Measurements from ENCODE around the gene CPAMD8.
"Not testable (repeated sequence)": the region's sequence is repeated elsewhere in the genome, so short reads cannot be mapped to it uniquely, and the experiment has no call there.

Gene CPAMD8

DNA sequence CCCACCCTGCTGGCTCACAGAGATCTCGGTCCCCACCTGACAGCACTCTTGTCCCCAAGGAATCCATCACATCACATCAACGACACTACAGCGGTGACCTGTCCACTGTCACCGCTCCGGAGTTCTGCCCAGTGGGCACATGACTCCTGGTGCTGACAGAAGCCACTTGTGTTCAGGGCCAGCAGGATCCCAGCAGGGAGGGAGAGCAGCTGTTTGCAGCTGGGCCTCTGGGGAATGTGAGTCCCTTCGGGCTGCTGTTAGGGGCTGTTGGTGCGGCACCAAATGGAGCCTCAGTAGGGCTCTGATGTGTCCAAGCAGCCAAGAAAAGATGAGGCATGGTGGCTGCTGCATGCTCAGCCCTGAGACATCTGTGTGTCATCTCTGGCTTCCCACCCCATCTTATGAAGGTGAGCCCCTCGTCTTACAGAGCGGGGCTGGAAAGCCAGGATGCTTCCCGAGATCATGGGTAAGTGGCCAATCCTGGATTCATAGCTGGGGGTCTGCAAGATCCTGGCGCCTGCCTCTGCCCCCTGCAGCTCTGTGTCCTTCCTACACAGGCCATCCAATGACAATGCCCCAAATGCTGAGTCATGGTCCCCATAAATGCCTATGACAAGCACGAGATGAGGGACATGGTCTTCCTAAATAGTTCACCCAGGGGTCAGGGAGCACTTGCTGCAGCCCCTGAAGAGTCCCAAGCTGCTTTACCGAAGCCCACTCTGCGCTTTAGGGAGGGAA is 81.8 kb downstream of the CPAMD8 start:
- peak; percentile 2 for DNase-seq

DNA sequence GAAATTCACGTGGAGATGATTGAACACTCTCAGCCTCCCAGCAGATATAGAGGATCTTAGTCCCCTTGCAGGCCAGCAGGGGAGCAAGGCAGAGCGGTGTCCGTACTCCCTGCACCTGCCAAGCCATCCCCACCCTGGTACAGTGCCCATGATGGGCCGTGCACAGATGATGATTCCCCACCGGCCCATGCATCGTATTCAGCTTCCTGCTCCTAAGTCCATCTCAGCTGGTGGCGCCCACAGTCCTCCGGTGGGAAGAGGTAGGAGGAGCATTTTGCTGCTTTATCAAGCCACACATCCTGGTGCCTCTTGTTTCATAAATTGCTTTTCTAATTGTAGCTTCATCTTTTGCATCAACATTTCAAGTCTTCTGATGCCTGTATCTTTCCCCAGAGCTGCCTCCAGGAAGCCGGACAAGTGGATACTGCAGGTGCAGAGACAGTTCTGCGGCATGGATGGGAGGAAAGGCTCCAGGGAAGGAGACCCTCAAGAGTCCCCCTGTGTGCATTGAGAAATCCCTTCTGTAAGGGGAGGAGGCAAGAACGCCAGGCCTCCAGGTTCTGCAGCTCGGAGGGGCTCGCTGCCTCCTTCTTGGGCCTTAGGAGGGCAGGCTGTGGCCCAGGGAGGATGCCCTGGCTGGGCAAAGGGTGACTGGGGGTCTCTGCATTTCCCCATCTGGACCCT is 82.5 kb downstream of the CPAMD8 start:
- no peak for DNase-seq

DNA sequence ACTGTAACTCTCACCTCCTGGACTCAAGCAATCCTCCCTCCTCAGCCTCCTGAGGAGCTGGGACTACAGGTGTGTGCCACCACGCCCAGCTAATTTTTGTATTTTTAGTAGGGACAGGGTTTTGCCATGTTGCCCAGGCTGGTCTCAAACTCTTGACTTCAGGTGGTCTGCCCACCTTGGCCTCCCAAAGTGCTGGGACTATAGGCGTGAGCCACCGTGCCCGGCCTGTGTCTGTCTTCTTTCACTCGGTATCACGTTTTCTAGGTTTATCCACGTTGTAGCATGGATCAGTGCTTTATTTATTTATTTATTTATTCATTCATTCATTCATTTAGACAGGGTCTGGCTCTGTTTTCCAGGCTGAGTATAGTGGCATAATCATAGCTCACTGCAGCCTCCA is 83.5 kb downstream of the CPAMD8 start:
- not testable (repeated sequence) for DNase-seq

DNA sequence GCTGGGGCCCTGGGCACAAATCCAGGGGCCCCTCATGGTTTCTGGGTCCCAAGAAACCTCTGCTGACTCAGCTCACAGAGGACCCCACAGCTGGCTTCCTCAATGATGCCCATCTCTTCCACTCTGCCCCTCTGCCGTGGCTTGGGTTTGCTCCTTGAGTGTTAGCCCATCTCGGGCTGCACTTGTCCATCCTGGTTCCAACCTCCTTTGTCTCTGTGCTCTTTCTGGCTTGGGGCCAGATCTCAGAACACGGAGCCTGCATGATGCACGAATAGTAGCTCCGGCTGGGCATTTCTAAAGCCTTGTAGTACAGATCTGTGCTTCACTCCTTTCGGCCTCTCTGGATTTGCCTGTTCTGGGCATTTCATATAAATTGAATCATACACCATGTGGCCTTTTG is 84.0 kb downstream of the CPAMD8 start:
- DNase-seq = peak; percentile 10

DNA sequence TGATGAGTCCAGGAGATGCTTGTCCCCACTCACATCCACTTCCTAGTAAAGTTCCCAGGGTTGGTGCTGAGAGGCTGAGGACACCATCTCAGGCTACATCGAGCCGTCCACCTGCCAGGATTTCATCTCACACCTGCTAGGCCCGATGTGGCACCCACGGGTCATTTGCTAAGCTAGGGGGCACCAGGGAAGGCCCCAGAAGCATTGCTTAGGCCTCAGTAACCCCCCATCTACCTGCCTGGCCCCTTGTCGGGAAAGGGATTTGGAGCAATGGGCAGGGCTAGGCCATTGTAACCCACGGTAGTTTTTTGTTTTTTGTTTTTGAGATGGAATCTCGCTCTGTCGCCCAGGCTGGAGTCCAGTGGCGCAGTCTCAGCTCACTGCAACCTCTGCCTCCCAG is 86.0 kb downstream of the CPAMD8 start:
- no peak for DNase-seq

DNA sequence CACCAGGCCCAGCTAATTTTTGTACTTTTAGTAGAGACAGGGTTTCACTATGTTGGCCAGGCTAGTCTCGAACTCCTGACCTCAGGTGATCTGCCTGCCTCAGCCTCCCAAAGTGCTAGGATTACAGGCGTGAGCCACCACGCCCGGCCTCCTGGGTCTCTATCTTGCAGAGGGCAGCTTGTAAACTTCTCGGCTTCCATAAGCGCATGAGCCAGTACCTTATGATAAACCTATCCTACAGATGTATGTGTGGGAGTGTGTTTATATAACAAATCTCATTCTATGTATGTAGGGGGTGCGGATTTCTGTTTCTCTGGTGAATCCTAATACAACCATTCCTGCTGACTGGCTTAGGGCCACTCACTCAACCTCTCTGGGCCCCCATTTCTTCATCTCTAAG is 86.5 kb downstream of the CPAMD8 start:
- DNase-seq = not testable (repeated sequence)

DNA sequence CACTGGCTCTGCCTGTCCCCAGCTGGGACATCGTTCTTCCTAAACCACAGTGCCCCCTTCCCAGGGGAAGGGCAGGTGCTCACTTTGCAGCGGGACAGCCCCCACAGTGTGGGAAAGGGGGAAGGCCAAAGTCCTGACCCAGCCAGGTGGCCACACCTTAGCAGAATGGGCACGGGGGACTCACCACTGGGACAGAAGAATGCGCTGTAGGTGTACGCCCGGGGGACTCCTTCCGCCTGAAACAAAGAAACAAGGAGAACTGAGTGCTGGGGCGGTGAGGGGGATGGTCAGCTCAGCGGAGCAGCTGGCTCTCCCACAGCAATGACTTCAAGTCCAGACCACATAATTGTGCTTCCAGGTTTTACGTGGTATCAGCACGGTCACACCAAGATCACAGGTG is 88.4 kb downstream of the CPAMD8 start:
- DNase-seq = no peak

DNA sequence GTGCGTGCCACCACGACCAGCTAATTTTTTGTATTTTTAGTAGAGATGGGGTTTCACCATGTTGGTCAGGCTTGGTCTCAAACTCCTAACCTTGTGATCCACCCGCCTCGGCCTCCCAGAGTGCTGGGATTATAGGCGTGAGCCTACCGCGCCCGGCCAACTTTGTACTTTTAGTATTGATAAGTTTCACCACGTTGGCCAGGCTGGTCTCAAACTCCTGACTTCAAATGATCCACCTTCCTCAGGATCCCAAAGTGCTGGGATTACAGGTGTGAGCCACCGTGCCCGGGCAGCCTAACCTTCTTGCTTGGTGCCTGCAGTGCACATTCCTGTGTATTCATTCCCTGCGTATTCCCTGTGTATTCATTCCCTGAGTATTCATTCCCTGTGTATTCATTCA is 88.8 kb downstream of the CPAMD8 start:
- not testable (repeated sequence) for DNase-seq

DNA sequence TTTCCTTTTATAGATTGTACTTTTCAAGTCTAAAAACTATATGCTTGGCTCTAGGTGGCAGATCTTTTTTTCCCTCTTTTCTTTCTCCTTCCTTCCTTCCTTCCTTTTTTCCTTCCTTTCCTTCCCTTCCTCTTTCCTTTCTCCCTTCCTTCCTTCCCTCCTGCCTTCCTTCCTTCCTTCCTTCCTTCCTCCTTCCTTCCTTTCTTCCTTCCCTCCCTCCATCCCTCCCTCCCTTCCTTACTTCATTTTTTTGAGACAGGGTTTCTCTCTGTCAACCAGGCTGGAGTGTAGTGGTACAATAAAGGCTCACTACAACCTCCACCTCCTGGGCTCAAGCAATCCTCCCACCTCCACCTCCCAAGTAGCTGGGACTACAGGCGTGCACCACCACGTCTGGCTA is 89.7 kb downstream of the CPAMD8 start:
- no peak for DNase-seq

DNA sequence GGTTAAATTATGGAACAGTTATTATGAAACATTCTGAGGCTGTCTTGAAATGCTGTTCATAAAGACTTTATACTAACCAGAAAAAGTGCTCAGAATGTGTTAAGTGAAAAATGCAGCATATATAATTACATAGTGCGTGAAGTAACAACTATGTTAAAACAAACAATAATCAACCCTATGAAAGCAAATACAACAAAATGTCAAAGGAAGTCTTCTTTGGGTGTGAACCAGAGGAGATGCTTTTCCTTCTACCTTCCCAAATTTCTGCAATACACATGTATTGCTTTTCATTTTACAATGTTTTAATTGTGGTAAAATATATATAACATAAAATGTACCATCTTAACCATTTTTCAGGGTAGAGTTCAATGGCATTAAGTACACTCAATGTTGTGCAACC is 92.1 kb downstream of the CPAMD8 start:
- DNase-seq = no peak

DNA sequence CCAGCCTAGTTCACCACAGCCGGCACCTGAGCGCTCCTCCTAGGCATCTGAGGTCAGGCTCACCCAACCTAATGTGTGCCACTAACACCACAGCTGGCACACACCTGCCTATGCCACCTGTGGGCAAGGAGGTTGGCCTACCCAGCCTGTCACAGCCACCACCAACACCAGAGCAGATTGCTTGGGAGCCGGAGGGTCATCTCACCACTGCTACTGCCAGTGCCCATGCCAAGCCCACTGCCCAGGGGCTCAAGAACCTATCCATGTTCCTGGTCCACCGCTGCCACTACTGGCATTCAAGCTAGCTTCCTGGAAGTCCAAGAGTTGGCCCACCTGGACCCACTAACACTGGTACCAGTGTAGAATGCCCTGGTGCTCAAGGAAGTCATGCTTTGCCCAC is 95.3 kb downstream of the CPAMD8 start:
- no peak for DNase-seq

DNA sequence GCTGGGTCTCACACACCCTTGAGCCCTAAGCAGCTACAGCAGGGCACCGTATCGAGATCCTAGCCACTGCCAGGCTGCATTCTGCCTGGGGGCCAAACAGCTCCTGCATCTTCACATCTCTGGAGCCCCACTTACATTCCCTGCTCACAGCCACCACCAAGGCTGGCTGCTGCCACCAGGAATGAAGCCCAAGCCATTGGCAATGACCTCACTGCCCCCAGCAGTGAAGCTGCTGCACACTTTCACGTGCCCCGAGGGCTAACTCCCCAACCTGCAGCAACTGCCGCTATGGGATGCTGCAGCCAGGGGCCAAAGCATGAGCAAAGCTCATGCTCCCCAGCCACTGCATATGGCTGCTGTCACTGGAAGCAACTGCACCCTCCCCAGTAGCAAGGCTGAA is 95.9 kb downstream of the CPAMD8 start:
- DNase-seq = no peak

DNA sequence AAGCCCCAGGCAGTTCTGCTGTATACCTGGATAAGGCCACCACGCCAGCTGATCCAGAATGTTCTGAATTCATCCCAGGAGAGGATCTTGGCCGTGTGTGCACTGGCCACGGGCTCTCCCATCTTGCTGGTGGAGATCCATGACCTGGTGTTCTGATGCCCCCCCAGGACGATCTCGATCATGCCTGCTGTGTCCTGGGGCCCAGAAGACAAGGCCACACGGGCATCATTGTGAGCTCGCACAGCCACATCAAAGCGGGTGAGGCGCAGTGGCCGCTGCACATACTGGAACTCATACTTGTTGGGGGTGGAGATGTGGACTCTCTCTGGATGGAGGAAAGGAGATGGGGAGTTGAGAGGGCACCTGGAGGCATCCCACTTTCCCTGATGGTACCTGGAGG is 97.7 kb downstream of the CPAMD8 start:
- no peak for DNase-seq

DNA sequence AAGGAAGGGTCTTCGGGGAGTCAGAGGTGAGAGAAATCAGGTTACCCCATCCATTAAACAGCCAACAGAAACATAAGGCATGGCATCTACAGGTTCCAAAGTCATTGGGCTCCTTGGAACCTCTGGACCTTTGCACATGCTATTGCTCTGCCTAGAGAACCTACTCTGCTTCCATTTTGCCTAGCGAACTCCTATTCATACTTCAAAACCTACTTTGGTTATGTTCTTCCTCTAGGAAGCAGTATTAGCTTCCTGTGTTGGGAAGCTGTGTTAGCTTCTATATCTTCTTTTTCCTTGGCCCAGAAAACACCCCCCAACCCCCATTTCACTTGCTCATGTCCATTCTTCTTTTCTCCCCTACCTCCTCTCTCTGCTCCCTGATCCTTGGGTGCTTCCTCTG is 98.3 kb downstream of the CPAMD8 start:
- DNase-seq = no peak

DNA sequence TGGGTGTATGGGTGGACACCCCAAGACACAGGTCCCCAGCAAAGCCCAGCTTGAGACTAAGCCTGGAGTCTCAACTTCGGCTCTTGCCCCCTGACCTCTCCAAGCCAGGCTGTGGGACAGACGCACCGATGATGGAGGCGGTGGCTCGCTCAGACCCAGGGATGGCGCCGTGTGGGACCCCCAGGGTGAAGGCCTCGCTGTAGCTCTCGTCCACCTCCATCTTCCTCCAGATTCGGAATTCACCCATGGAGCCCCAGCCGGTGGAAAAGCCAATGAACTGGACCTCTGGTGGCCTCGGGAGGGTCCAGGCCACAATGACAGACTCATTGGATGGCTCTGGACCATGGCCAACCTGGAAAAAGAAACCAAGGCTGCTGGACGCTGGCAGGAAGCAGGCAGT is 98.7 kb downstream of the CPAMD8 start:
- DNase-seq = no peak

DNA sequence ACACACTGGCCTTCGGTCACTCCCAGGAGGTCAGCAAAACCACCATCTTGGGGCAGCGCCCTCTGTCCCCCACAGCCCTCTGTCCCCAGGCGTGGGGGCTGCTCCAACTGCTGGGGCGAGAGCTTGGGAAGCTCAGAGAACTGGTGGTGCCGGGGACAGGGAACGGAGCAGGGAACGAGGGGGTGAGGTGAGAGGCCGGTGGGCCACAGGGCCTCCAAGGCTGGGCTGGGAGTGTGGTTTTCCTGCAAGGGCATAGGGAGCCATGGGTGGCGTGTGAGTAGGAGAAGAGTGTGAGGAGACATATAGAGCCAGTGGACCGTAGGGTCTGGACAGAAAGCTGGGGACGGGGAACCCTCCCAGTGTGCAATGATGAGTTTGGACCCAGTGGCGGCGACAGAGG is 103.7 kb downstream of the CPAMD8 start:
- DNase-seq = no peak

DNA sequence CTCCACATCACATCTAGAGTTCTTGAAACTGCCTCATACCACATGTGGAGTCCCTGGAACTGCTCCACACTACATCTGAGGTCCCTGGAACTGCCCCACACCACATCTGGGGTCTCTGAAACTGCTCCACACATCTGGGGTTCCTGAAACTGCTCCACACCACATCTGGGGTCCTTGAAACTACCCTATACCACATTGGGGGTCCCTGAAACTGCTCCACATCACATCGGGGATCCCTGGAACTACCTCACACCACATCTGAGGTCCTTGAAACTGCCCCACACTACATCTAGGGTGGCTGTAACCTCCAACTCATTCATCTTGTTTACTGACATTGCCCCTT is 104.0 kb downstream of the CPAMD8 start:
- no peak for DNase-seq

DNA sequence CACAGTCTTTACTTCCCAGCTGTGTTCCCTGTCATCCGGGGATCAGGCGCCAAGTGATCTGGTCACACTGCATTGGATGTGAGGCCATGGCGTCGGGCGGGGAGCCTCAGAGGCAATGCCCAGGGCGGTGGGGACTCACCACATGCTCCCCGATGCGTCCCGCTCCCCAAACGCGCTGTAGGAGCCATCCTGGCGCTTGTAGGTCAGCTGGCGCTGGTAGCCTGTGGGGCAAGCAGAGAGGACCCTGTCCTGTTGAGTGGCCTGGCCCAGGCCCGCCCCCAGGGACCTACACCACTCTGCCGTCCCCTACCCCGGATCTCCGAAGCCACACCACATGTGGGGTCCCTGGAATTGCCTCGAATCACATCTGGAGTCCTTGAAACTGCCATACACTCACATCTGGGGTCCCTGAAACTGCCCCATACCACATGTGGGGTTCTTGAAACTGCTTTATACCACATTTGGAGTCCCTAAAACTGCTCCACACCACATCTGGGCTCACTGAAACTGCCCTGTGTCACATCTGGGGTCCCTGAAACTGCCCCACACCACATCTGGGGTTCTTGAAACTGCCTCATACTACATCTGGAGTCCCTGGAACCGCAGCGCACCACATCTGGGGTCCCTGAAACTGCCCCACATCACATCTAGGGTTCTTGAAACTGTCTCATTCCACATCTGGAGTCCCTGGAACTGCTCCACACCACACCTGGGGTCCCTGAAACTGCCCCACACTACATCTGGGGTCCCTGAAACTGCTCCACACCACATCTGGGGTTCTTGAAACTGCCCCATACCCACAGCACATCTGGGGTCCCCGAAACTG is 104.6 kb downstream of the CPAMD8 start:
- no peak for DNase-seq

DNA sequence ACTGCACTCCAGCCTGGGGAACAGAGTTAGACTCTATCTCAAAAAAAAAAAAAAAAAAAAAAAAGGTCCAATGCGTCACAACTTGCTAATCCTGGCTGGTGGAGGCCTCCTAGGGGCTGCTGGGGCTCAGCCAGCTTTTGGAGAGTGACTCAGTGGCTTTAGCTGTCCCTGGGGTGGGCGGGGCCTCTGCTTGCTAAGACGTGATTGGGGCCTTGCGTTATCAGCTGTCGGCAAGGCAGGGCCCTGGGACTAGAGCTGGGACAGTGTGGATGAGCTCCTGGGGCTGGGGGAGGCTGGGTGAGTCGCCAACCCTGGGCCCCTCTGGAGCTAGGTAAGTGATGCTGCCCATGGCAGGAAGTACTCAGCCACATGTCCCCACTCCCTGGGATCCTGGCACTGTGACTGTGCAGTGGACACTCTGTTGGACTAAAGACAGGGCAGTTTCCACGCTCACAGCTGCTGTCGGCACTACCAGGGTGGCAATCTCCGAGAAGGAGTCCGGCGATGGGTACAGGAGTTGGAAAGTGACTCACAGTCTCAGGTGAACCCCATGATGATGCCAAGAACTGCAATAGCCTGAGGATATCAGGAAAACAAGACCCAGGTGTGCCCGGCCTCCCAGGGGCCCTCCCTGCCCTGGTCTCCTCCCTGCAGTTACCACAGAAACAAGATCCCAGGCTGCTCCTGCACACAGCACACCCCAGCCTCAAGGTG is 105.6 kb downstream of the CPAMD8 start:
- no peak for DNase-seq

DNA sequence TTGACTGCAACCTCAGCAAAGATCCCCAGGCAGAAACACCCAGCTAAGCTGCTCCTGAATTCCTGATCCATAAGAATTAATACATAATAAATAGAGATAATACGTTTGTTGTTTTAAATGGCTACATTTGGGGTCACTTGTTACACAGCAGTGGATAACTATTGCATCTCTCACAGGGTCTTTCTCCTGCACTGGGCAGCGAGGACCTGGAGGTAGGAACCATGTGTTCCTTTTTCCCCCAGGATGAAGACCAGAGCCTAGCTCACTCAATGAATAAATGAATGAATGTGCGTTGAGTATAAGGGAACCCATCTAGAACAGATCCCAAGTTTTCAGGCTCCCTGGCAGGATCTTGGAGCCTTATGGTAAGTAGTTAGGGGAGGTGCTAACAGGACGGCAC is 107.1 kb downstream of the CPAMD8 start:
- no peak for DNase-seq

DNA sequence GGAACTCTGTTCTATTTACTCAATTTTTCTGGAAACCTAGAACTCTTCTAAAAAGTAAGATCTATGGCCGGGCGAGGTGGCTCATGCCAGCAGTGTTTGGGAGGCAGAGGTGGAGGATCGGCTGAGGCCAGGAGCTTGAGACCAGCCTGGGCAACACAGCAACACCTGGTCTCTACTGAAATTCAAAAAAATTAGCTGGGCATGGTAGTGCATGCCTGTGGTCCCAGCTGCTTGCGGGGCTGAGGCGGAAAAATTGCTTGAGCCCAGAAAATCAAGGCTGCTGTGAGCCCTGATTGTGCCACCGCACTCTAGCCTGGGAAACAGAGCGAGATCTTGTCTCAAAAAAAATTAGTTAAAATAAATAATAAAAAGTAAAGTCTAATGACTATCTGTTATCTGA is 109.2 kb downstream of the CPAMD8 start:
- no peak for DNase-seq

DNA sequence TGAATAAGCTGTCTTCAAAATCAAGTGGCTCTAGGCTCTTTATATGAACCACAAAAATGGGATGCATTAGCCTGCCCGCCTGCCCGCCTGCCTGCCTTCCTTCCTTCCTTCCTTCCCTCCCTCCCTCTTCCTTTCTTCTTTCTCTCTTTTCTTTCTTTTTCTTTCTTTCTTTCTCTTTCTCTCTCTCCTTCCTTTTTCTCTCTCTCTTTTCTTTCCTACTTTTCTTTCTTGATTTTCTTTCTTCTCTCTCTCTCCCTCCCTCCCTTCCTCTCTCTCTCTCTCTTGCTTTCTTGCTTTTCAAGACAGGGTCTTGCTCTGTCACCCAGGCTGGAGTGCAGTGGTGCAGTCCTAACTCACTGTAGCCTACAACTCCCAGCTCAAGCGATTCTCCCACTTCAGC is 110.9 kb downstream of the CPAMD8 start:
- DNase-seq = no peak

DNA sequence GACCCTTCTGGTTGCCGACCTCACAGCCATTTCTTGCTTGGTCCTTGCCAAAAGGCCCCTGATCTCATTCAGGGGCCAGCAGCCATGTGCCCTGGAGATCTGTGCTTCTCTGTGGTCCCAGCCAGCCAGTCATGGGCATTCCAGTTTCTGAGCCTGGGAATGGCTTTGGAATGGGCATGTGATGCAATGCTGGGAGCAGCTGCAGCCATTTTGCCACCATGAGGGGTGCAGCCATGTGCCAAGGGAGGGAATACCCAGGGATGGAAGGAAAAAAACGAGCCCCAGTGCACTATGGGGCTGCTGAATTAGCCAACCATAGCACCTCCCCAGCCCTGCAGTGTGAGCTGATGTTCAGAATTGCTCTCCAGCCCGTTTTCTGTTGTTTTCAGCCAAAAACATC is 111.5 kb downstream of the CPAMD8 start:
- DNase-seq = no peak

DNA sequence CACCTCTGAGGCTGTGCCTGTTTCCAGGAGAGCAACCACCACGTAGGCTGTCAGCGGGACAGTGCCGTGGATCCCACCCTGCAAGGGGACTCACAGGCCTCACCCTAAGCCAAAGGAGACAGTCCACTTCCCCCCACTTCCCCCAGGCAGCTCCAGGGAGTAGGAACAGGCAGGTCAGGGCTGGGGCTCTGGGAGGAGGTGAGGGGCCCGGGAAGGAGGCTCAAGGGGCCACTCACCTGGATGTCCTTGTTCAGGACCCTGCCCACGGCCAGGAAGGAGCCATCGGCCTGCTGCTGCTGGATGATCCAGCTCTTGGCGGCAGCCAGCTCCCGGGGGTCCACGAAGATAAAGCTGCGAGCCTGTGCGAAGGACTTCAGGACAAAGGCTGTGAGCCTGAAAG is 112.2 kb downstream of the CPAMD8 start:
- DNase-seq = no peak
